C4-2B (cell line): ENCODE data around the gene ETDC.

ENCODE experiments used
- ZFX ChIP-seq: fragments of 450-650 bp; IDR thresholded peaks from 2 replicates; pipeline ENCODE4 v1.6.1; 2017
- TF ChIP-seq, protein P1 (sequence below): fragments of 450-650 bp; conservative IDR thresholded peaks from 2 replicates; pipeline ENCODE4 v1.5.1; 2017; ENCODE audit warnings: mild to moderate bottlenecking

DNA sequence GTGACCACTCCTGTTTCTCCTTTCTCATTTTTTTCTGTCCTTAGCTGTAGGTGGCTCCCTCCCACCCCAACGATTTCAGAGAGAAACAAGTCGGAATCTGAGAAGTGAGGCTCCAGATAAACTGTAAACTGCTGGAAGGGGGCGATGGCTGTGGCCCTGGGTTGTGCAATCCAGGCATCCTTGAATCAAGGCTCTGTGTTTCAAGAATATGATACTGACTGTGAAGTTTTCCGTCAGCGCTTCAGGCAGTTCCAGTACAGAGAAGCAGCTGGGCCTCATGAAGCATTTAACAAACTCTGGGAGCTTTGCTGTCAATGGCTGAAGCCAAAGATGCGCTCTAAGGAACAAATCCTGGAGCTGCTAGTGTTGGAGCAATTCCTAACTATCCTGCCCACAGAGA lies 37.7 kb downstream of the ETDC start:
- TF ChIP-seq, protein P1, sequence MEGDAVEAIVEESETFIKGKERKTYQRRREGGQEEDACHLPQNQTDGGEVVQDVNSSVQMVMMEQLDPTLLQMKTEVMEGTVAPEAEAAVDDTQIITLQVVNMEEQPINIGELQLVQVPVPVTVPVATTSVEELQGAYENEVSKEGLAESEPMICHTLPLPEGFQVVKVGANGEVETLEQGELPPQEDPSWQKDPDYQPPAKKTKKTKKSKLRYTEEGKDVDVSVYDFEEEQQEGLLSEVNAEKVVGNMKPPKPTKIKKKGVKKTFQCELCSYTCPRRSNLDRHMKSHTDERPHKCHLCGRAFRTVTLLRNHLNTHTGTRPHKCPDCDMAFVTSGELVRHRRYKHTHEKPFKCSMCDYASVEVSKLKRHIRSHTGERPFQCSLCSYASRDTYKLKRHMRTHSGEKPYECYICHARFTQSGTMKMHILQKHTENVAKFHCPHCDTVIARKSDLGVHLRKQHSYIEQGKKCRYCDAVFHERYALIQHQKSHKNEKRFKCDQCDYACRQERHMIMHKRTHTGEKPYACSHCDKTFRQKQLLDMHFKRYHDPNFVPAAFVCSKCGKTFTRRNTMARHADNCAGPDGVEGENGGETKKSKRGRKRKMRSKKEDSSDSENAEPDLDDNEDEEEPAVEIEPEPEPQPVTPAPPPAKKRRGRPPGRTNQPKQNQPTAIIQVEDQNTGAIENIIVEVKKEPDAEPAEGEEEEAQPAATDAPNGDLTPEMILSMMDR: no peak
- no peak for TF ChIP-seq ZFX
